Neural progenitor cell (in vitro differentiated cells): ENCODE measurements around the gene PDE1A.

Source experiments
- CTCF ChIP-seq: fragments of 200-600 bp; sonication (generic); IDR thresholded peaks from 2 replicates; pipeline ENCODE4 v1.5.1; 2017; ENCODE audit warnings: antibody characterized with exemption, mild to moderate bottlenecking
- EZH2 ChIP-seq: fragments of 200-600 bp; sonication (generic); IDR thresholded peaks from 2 replicates; pipeline ENCODE4 v1.6.1; 2017; ENCODE audit warnings: antibody characterized with exemption, mild to moderate bottlenecking, moderate library complexity
- EZH2phosphoT487 ChIP-seq: fragments of 200-600 bp; sonication (generic); IDR thresholded peaks from 2 replicates; pipeline ENCODE4 v1.6.1; 2017; ENCODE audit warnings: antibody characterized with exemption

DNA sequence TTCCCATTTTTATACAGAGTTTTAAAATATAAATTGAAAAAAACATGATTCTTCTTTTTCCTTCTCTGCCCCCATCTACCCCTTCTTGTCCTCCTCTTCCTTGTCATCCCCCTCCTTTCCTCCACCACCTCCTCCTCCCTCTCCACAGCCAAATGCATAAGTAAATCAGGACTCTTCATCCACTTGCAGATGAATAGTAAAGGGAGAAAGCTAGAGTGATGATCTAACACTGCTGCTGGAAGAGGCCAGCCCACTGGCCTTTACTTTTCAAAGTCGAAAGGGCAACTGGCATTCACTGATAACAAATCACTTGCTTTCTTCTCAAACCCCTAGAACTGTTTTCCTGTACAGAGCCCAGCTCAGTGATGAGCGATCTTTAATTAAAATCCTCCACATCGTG is 205.8 kb downstream of the PDE1A start:
- TF ChIP-seq CTCF (no peak), EZH2phosphoT487 (no peak), EZH2 (no peak)
